ENCODE data around the gene L3MBTL4.
"Not testable (repeated sequence)": the region's sequence is repeated elsewhere in the genome, so short reads cannot be mapped to it uniquely, and the experiment has no call there.

Gene L3MBTL4

DNA sequence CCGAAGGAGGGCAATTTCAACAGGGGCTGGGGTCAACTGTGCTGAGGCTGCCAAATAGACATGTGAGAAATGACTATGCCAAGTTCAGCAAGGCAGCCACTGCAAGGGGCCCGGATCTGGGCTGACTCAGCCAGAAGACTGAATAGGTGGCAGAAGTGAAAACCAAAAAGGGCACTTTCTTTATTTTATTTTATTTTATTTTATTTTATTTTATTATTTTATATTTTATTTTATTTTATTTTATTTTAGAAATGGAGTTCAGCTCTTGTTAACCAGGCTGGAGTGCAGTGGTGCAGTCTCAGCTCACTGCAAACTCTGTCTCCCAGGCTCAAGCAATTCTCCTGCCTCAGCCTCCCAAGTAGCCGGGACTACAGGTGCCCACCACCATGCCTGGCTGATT is 228.9 kb downstream of the L3MBTL4 start:
- not testable (repeated sequence) for DNase-seq (ENCODE audit: low read depth)

DNA sequence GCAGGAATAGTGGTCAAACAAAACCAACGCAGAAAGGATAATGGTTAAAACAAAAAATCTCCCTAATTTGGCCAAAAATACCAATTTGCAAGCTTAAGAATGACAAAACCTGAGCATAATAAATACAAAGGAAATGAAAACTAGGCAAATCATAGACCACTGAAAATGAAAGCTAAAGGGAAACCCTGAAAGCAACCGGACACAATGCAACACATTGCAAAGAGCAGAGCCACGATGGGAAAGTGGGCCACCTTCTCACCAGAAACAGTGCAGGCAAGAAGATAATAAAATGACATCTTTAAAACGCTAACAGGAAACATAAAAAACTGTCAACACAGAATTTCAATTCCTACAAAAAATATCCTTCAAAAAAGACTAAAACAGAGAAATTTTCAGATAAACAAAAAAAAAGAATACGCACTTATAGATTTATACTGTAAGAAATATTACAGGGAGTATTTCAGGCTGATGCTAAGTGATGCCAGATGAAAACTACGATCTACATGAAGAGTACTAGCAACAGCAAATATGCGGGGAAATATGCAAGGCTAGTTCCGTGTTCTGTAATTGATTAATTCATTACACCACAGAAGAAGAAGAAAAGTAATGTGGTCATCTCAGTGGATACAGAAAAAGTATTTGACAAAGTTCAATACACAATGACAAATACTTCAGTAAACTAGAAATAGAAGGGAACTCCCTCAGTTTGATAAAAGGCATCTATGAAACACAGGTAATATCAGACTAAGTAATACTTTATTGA is 239.5 kb downstream of the L3MBTL4 start:
- no peak for DNase-seq (ENCODE audit: low read depth)

- no peak for DNase-seq (ENCODE audit: low read depth)
Observed at GRCh38 chr18:6170604-6171003, 244.1 kb downstream of the L3MBTL4 start.

DNA sequence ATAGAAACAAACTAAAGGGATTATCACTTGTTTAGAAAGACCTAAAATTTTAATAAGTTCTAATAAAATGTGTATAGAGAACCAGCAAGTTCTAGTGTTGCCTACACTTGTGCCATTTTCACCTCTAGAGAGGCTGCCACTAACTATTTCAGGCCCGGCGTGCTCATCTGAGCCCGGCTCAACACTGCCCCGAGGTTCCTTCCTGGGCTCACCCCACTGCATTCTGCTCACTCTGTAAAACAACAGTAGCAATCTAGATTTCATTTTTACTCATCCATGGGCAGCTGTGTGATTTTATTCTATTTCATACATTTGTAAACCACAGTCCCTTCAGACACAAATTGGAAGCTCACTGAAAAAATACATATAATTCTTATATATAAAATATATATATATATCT is 253.2 kb downstream of the L3MBTL4 start:
- DNase-seq (ENCODE audit: low read depth), result no peak

- no peak for DNase-seq (ENCODE audit: low read depth)
Observed at GRCh38 chr18:6159426-6159825, 255.3 kb downstream of the L3MBTL4 start.

DNA sequence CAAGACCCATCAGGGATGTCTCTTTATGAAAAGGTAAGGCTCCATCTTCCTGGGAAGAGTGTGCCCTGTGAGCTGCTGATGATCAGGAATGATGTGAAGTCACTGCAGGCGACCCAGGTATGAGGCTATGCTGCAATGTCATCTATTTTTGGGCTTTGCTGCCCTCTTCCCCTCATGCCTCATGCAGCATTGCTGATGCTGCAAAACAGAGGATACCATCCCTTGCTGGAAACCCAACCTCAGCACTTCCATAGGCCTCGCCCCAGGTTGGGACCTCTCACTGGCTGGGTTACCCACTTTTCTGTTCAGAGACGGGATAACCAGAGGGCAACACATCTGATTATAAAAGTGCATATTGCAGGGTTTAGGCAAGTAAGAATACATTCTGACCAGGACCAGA is 255.8 kb downstream of the L3MBTL4 start:
- no peak for DNase-seq (ENCODE audit: low read depth)

GRCh38 chr18:6156446-6156845 is 258.3 kb downstream of the L3MBTL4 start:
- DNase-seq (ENCODE audit: low read depth), result no peak

- no peak for DNase-seq (ENCODE audit: low read depth)
Observed at GRCh38 chr18:6155707-6156106, 259.0 kb downstream of the L3MBTL4 start.

- DNase-seq (ENCODE audit: low read depth), result no peak
Observed at GRCh38 chr18:6150430-6150829, 264.3 kb downstream of the L3MBTL4 start.

GRCh38 chr18:6146307-6146661 is 268.4 kb downstream of the L3MBTL4 start:
- DNase-seq (ENCODE audit: low read depth), result no peak

DNA sequence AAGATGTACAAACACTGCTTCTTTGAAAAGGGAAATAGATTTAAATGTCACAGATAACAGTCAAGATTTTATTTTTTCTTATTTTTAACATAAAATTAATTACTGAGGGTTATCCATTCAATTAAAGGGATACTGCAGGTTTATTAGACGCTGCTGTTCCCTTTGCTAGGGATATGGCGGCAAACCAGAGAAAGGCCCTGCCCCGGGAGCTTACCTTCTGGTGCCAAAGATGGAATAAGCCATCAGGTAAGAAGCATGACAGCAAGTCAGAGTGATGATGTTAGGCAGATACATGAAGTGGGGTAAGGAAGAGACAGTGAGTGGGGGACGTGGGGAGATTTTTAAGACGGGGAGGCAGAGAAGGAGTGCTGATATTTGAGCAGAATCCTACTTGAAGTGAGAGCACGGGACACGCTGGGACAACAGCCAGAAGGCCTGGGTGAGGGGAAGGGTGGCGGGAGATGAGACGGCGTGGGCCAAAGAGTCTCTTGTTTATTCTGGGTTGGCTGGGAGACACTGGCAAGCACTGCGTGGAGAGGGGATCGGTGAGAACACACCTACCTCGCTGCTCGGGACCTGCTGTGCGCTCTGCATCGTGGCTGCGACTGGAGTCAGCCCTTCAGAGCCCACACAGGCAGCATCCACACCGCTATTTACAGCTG is 268.9 kb downstream of the L3MBTL4 start:
- DNase-seq (ENCODE audit: low read depth), result no peak

GRCh38 chr18:6139007-6139406 is 275.7 kb downstream of the L3MBTL4 start:
- no peak for DNase-seq (ENCODE audit: low read depth)

DNA sequence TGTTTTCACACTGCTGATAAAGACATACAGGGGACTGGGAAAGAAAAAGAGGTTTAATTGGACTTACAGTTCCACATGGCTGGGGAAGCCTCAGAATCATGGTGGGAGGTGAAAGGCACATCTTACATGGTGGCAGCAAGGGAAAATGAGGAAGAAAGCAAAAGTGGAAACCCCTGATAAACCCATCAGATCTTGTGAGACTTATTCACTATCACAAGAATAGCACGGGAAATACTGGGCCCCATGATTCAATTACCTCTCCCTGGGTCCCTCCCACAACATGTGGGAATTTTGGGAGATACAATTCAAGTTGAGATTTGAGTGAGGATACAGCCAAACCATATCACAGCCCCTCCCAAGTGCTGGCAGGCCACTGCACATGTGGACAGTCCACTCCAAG is 278.8 kb downstream of the L3MBTL4 start:
- not testable (repeated sequence) for DNase-seq (ENCODE audit: low read depth)

DNA sequence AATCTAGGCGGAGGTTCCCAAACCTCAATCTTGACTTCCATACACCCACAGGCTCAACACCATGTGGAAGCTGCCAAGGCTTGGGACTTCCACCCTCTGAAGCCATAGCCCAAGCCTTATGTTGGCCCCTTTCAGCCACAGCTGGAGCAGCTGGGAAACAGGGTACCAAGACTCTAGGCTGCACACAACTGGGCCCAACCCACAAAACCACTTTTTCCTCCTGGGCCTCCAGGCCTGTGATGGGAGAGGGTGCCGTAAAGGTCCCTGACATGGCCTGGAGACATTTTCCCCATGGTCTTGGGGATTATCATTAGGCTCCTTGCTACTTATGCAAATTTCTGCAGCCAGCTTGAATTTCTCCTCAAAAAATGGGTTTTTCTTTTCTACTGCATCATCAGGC is 279.7 kb downstream of the L3MBTL4 start:
- DNase-seq (ENCODE audit: low read depth), result not testable (repeated sequence)

DNA sequence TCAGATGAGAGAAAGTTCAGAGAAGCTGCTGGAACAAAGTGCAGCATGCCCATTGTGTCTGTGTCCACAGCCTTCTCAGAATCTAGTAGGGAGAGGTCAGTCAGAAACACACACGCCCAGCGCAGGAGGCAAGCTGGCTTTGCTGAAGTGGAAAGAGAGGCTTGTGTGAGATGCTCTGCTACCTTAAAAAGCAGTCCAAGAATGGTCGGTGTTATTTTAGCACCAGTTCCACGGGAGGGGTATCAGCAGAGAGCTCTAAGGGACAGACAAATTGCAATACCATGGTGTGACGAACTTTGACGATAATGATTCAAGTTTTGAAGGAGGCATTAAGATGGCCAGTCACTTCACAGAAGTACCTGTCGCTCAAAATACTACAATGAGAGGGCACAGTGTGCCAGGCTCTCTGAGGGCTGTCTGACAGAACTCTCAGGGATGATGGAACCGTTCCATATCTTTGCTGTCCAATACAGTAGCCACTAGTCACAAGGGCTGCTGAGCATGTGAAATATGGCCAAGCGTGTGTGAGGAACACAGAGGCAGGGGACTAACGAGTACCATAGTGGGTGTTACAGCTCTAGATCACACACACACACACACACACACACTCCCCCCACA is 281.9 kb downstream of the L3MBTL4 start:
- no peak for DNase-seq (ENCODE audit: low read depth)

DNA sequence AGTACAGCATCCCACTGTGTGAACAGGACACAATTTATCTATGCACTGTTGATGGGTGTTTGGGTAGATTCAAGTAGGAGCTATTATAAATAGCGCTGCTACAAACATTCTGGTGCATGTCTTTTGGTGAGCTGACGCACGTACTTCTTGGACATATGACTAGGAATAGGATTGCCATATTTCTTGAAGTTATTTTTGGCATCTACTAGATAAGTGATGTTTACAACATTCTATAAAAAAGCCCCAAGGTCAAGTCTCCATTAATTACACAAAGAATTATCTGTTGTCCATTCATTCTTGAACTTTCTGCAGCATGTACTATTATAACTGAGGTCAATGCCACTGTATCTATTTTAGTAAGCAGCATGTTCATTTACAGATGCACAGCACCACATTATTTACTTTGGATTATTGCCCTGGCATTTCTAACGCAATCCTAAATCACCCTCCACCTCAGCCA is 293.9 kb downstream of the L3MBTL4 start:
- no peak for DNase-seq (ENCODE audit: low read depth)

DNA sequence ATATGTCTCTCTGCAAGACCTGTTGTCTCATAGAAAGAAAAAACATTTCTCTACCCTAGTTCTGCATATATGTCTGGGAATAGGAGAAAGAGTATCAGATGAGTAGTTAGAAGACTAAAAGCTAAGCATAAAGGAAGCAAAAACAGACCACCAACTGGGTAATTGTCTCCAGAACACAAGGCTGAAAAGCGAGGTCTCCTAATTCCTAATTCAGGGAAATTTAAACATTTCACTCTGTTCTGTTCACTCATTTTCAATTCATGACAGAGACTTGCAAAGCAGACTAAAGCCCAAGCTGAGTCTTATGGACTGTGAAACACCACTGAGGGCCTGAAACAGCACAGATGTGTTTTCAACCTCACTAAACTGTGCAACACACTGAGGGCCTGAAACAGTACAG is 294.9 kb downstream of the L3MBTL4 start:
- DNase-seq (ENCODE audit: low read depth), result no peak

- DNase-seq (ENCODE audit: low read depth), result no peak
Observed at GRCh38 chr18:6118080-6118479, 296.6 kb downstream of the L3MBTL4 start.

DNA sequence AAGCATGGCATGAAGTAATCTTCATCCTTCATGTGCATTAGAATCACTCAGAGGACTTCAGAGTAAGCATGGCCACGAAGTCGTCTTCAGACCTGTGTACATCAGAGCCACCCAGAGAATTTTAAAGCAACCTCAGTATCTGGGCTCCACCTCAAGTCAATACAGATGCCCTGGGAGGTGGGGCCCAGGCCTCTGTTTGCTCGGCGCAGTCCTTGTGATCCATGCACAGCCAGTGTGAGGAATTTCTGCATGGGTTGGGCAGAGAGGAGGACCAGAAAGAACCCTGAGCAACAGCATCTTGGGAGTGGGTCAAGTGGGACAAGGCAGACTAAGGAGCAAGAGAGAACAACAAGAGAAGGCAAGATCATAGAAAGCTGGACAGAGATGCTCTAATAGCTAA is 299.0 kb downstream of the L3MBTL4 start:
- no peak for DNase-seq (ENCODE audit: low read depth)

DNA sequence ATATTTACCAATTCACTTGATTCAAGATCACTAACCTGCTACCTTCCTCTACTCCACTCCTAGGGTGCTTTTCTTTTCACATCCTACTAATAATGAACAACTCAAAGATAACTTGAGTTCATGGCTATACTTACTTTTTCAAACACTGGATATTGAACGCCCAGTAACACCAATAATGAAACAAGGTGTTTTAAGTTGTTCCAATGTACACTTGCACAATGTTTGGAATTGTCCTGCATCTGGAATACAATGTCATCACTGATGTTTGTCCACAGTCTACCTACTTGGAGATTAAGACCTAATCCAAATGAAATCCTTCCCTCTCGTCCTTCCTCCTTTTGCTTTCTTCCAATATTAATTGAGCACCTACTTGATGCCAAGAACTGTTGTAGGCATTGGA is 301.1 kb downstream of the L3MBTL4 start:
- DNase-seq (ENCODE audit: low read depth), result no peak

DNA sequence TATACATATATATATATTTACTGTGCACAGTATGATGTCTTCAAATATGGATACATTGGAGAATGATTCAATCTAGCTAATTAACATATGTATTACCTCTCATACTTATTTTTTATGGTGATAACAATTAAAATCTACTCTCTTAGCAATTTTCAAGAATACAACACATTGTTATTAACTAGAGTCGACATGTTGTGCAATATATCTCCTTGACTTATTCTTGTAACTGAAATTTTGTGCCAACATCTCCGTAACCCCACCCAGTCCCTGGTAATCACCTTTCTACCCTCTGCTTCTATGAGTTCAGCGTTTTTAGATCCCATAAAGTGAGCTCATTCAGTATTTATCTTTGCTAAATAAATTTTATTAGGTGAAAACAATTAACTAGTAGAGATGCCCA is 303.0 kb downstream of the L3MBTL4 start:
- DNase-seq (ENCODE audit: low read depth), result no peak

- DNase-seq (ENCODE audit: low read depth), result no peak
Observed at GRCh38 chr18:6109743-6110142, 305.0 kb downstream of the L3MBTL4 start.

GRCh38 chr18:6107794-6108193 is 306.9 kb downstream of the L3MBTL4 start:
- no peak for DNase-seq (ENCODE audit: low read depth)

Data from stimulated activated CD4-positive, alpha-beta T cell treated with anti-CD3 and anti-CD28 coated beads, Interleukin-2, amount 100 ng/mL, for 4 hours (primary cell).